CD4-positive, alpha-beta memory T cell (primary cell): ENCODE data around the gene RAB28. TPM values are rescaled to one million over a fixed set of nuclear protein-coding genes. Genes with fewer than 3 reads are reported as not detected.
A peak's percentile ranks its signal among the peaks of the same experiment; 100 is the strongest.

Experiments
- CTCF ChIA-PET: fragments of 350-600 bp; sonication (Branson Sonifier 250); formaldehyde crosslinking; loops from one replicate; lab custom pipeline; 2021; ENCODE audit warnings: inconsistent platforms; ENCODE audit not compliant: partially characterized antibody; lab: Charles Lee
- POLR2A ChIA-PET: fragments of 350-600 bp; sonication (Branson Sonifier 250); formaldehyde crosslinking; loops from one replicate; lab custom pipeline; 2021; ENCODE audit not compliant: partially characterized antibody; lab: Charles Lee
- DNase-seq, 5 donors: peaks; one replicate each; pipeline versions ENCODE4 v3.0.0 to v3.0.0-alpha.2; 2020 to 2022; ENCODE audit warnings: mixed read lengths in 1 of 5
- H3K27ac ChIP-seq: one replicate; pipeline ENCODE4 v1.7.0; 2013; ENCODE audit warnings: low read depth, low read length
- H3K27me3 ChIP-seq: 2 replicates; pipeline ENCODE4 v1.7.0; 2013; ENCODE audit warnings: mild to moderate bottlenecking, low read length, moderate library complexity; ENCODE audit not compliant: insufficient read depth
- H3K36me3 ChIP-seq: 2 replicates; pipeline ENCODE4 v1.7.0; 2013; ENCODE audit warnings: mild to moderate bottlenecking, low read length, moderate library complexity; ENCODE audit not compliant: insufficient read depth
- H3K4me1 ChIP-seq: 2 replicates; pipeline ENCODE4 v1.7.0; 2013; ENCODE audit warnings: mild to moderate bottlenecking, low read length, moderate library complexity; ENCODE audit not compliant: insufficient read depth
- H3K4me3 ChIP-seq, 2 donors: one replicate each; pipeline ENCODE4 v1.7.0; 2013; ENCODE audit warnings: low read length in 2 of 2, mild to moderate bottlenecking in 1 of 2
- H3K9me3 ChIP-seq, 2 donors: one replicate each; pipeline ENCODE4 v1.7.0; 2013; ENCODE audit warnings: low read length in 2 of 2, control low read depth in 1 of 2; ENCODE audit not compliant: control insufficient read depth in 1 of 2
- H3K27ac Mint-ChIP-seq, 7 donors: one replicate each; pipeline ENCODE4 v1.8.0; 2020 to 2021; ENCODE audit warnings: mixed read lengths in 7 of 7, mild to moderate bottlenecking in 6 of 7, inconsistent platforms in 3 of 7, moderate library complexity in 3 of 7
- H3K27me3 Mint-ChIP-seq, 2 donors: one replicate each; pipeline ENCODE4 v1.8.0; 2020 to 2021; ENCODE audit warnings: mixed read lengths in 2 of 2
- H3K36me3 Mint-ChIP-seq, 2 donors: one replicate each; pipeline ENCODE4 v1.8.0; 2020 to 2021; ENCODE audit warnings: mixed read lengths in 2 of 2, inconsistent platforms in 1 of 2, mild to moderate bottlenecking in 1 of 2
- H3K4me1 Mint-ChIP-seq, 4 donors: one replicate each; pipeline ENCODE4 v1.8.0; 2020 to 2021; ENCODE audit warnings: mixed read lengths in 4 of 4, mild to moderate bottlenecking in 1 of 4
- H3K4me3 Mint-ChIP-seq, 8 donors: one replicate each; pipeline ENCODE4 v1.8.0; 2020 to 2021; ENCODE audit warnings: mixed read lengths in 8 of 8, mild to moderate bottlenecking in 7 of 8, moderate library complexity in 6 of 8, inconsistent platforms in 3 of 8
- H3K9me3 Mint-ChIP-seq, 8 donors: one replicate each; pipeline ENCODE4 v1.8.0; 2020 to 2021; ENCODE audit warnings: mixed read lengths in 8 of 8, mild to moderate bottlenecking in 5 of 8, inconsistent platforms in 3 of 8, moderate library complexity in 1 of 8
- intact Hi-C: fragments of 100-400 bp; cut with micrococcal nuclease; formaldehyde crosslinking; loops from one replicate; pipeline ENCODE4 v1.15.1; 2023
- polyA plus RNA-seq, 2 donors: library from polyadenylated mRNA; unstranded; fragments of 300-500 nt; fragmentation: Illumina TruSeq; gene quantifications; one replicate each; pipeline ENCODE4 v1.2.3, GENCODE V29; 2021
- total RNA-seq, 2 experiments: library from RNA; stranded (reverse); gene quantifications; one replicate each; pipeline ENCODE4 v1.2.3, GENCODE V29; 2021

The RAB28 gene
- total and polyA plus RNA-seq, 4 experiments from 2014 or later: 13.3 to 20.6 (median 15.9) TPM

DNA sequence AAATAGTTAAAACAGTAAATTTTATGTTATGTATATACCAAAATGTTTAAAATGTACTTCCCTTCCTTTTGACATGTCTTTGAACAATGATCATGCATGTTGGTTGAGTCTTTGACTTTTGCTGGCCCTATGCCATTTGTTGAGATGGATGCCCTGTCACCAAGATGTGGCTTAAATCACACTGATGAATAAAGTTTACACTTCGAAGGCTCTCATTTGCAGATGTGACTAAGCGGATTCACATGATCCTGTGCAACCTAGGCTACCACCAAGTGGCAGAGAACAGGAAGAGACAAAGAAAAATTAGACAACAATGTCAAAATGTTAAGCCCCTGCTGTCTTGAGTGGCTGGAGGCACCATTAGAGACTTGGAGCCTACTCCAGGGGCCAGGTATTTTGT is 139.9 kb downstream of the RAB28 start:
- ChIA-PET POLR2A (no interaction called here), CTCF (no interaction called here)
- Mint-ChIP-seq H3K27me3 (no peaks in the 10 kb centered on the region), H3K36me3 (peaks cover 8 to 19% of the 10 kb centered on the region in 2 donors), H3K27ac (no peak overlapping the region), H3K4me3 (no peak overlapping the region), H3K9me3 (peaks cover 0 to 4% (median 2%) of the 10 kb centered on the region in 8 donors), H3K4me1 (no peaks in the 10 kb centered on the region)
- Histone ChIP-seq H3K4me1 (no peaks in the 10 kb centered on the region), H3K27me3 (no peaks in the 10 kb centered on the region), H3K4me3 (no peak overlapping the region), H3K36me3 (no peaks in the 10 kb centered on the region), H3K9me3 (no peaks in the 10 kb centered on the region), H3K27ac (no peak overlapping the region)
- no peak for DNase-seq
- intact Hi-C loops: no loop called here

DNA sequence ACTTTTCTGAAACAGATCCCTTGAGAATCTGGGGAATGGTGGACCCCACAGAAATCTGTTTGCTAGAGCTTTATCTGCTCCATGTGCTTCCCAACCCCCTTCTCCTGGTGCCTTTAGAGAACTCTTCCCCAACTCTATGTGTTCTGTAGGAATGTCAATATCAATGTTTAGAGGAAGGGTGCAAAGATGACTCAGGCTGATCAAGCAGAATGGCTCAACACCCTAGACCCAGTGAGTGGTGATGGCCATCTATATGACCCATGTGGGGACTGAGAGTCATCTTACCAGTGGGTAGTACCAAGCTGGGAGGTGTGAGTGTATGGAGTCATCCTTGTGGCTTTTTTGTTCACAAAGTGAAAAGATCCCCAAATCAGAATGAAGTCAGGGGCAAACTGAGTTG is 143.5 kb downstream of the RAB28 start:
- Mint-ChIP-seq H3K9me3 (peaks cover 0 to 6% (median 3%) of the 10 kb centered on the region in 8 donors), H3K4me3 (no peak overlapping the region), H3K27ac (no peak overlapping the region), H3K27me3 (no peaks in the 10 kb centered on the region), H3K36me3 (peaks cover 26 to 36% of the 10 kb centered on the region in 2 donors), H3K4me1 (peaks cover 0 to 3% (median 0%) of the 10 kb centered on the region in 4 donors)
- ChIA-PET POLR2A (no interaction called here), CTCF (no interaction called here)
- Histone ChIP-seq H3K27ac (no peak overlapping the region), H3K36me3 (no peaks in the 10 kb centered on the region), H3K27me3 (no peaks in the 10 kb centered on the region), H3K4me1 (no peaks in the 10 kb centered on the region), H3K4me3 (no peak overlapping the region), H3K9me3 (no peaks in the 10 kb centered on the region)
- intact Hi-C loops: no loop called here
- DNase-seq: no peak

DNA sequence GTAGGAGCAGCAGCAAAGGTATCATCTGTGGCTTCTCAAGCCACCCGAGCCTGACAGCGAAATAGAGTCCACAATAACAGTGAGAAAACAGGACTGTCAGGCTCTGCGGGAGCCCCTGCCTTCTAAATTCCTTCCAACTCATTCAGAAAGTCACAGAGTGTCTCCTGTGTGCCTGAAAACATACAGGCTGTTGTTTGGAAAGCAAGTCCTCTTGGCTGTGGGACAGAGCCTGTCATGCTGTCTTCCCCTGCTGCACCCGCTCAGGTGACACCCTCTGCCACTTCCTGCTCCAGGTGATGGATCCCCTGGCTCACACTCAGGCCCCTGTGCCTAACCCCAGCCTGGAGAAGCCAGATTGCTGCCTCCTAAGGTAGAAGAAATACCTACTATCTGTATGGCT is 152.3 kb downstream of the RAB28 start:
- POLR2A ChIA-PET: no interaction called here
- H3K36me3 Mint-ChIP-seq: peaks cover 18 to 27% of the 10 kb centered on the region in 2 donors
- no peaks in the 10 kb centered on the region for H3K27me3 Mint-ChIP-seq
- Histone ChIP-seq H3K36me3 (no peaks in the 10 kb centered on the region), H3K27me3 (no peaks in the 10 kb centered on the region), H3K4me3 (no peak overlapping the region), H3K9me3 (no peaks in the 10 kb centered on the region), H3K4me1 (no peaks in the 10 kb centered on the region), H3K27ac (no peak overlapping the region)
- H3K27ac Mint-ChIP-seq: no peak overlapping the region
- H3K4me3 Mint-ChIP-seq: peak overlapping the region in 1 of 8 donors; percentile 45
- CTCF ChIA-PET: no interaction called here
- DNase-seq: no peak
- intact Hi-C loops: no loop called here
- peaks cover 0 to 1% (median 1%) of the 10 kb centered on the region in 4 donors for H3K4me1 Mint-ChIP-seq
- peaks cover 0 to 7% (median 0%) of the 10 kb centered on the region in 8 donors for H3K9me3 Mint-ChIP-seq

DNA sequence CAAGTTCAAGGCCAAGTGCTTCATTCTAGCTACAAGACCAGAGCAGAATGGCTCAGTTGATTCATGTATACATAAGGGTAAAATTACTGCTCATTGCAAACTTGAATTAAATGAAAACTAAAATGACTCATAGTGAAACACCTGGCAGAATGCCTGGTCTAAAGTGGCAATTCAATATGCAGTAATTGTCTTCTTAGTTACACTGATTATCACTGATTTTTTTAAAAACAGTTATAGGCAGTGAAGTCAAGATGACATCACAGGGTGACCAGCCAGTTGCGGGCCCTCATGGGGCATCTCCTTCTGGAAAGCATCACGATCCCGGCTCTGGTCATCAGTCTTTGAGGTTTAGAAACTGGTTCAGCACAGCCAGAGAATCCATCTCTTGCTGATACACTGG is 154.2 kb downstream of the RAB28 start:
- Mint-ChIP-seq H3K9me3 (peaks cover 0 to 6% (median 1%) of the 10 kb centered on the region in 8 donors), H3K36me3 (peaks cover 20 to 33% of the 10 kb centered on the region in 2 donors), H3K27me3 (no peaks in the 10 kb centered on the region), H3K27ac (no peak overlapping the region), H3K4me1 (peaks cover 0 to 1% (median under 1%) of the 10 kb centered on the region in 4 donors), H3K4me3 (no peak overlapping the region)
- intact Hi-C loops: no loop called here
- Histone ChIP-seq H3K9me3 (no peaks in the 10 kb centered on the region), H3K27ac (no peak overlapping the region), H3K27me3 (no peaks in the 10 kb centered on the region), H3K36me3 (no peaks in the 10 kb centered on the region), H3K4me3 (no peak overlapping the region), H3K4me1 (no peaks in the 10 kb centered on the region)
- CTCF ChIA-PET: no interaction called here
- DNase-seq: no peak
- POLR2A ChIA-PET: no interaction called here

DNA sequence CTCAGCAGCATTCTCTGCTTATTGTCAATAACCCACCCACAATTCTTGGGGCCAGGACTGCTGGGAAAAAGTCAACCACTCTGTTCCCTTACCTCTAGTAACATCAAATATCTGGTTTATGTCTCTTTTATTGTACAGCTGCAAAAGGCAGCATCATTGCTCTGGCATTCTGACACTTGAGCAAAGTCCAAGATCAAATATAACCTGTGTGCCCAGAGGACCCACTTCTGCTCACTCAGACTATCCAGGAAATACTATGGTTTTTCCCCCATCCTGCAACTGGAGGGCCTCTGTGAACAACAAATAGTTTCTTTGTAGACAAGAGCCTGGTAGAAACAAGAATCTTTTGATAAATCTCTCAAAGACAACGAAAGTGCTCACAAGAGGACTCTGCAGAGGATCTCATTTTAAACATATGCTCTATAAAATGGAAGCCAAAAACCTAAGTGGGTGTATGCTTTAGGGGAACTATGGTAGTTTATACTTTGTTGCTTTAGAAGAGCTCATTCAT is 154.7 kb downstream of the RAB28 start:
- ChIA-PET CTCF (no interaction called here), POLR2A (no interaction called here)
- Histone ChIP-seq H3K36me3 (no peaks in the 10 kb centered on the region), H3K27ac (no peak overlapping the region), H3K9me3 (no peaks in the 10 kb centered on the region), H3K27me3 (no peaks in the 10 kb centered on the region), H3K4me3 (no peak overlapping the region), H3K4me1 (no peaks in the 10 kb centered on the region)
- intact Hi-C loops: no loop called here
- Mint-ChIP-seq H3K36me3 (peaks cover 23 to 39% of the 10 kb centered on the region in 2 donors), H3K9me3 (peaks cover 0 to 6% (median 2%) of the 10 kb centered on the region in 8 donors), H3K4me3 (no peak overlapping the region), H3K27ac (no peak overlapping the region), H3K4me1 (peaks cover 0 to 1% (median under 1%) of the 10 kb centered on the region in 4 donors), H3K27me3 (no peaks in the 10 kb centered on the region)
- no peak for DNase-seq

DNA sequence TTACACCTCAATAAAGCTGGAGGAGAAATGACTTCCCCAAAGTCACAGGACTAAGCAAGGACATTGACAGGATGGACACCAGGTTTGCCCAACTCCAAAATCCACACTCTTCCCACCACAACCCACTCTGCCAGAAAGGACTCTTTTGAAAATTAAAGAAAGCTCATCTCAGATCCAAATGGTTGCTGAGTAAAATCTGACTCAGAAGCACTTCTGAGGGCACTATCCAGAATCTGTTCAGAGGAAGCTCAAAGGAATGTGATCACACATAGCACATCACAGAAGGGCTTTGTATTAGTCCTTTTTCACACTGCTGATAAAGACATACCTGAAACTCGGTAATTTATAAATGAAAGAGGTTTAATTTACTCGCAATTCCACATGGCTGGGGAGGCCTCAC is 155.5 kb downstream of the RAB28 start:
- ChIA-PET POLR2A (no interaction called here), CTCF (interaction anchor here (0.5 kb wide), 1 partner anchor 1321 kb away, joined by 3 read pairs; no protein-coding TSS in a partner anchor)
- H3K36me3 Mint-ChIP-seq: peaks cover 23 to 35% of the 10 kb centered on the region in 2 donors
- no peak for DNase-seq
- H3K9me3 Mint-ChIP-seq: peaks cover 0 to 10% (median 2%) of the 10 kb centered on the region in 8 donors
- Histone ChIP-seq H3K4me1 (no peaks in the 10 kb centered on the region), H3K27ac (no peak overlapping the region), H3K9me3 (no peaks in the 10 kb centered on the region), H3K4me3 (no peak overlapping the region), H3K36me3 (no peaks in the 10 kb centered on the region), H3K27me3 (no peaks in the 10 kb centered on the region)
- no peaks in the 10 kb centered on the region for H3K27me3 Mint-ChIP-seq
- no peak overlapping the region for H3K4me3 Mint-ChIP-seq
- H3K4me1 Mint-ChIP-seq: peaks cover 0 to 1% (median under 1%) of the 10 kb centered on the region in 4 donors
- intact Hi-C loops: no loop called here
- H3K27ac Mint-ChIP-seq: no peak overlapping the region

DNA sequence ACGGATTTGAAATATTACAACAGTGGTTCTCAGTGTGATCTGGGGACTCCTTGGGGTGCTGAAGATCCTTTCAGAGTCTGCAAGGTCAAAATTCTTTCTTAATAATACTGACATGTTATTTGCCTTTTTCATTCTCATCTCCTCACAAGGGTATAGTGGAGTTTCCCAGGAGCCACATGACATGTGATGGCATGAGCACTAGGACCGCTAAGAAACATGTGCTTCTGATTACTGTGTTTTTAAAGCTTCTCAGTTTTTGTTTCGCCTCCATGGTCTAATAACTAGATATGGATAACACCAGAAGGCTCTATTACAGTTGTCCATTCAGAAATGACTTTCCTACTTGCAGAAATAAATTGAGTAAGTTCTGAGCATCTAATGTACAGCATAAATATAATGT is 156.1 kb downstream of the RAB28 start:
- Mint-ChIP-seq H3K36me3 (peaks cover 20 to 31% of the 10 kb centered on the region in 2 donors), H3K27ac (no peak overlapping the region), H3K4me1 (no peaks in the 10 kb centered on the region), H3K9me3 (peaks cover 0 to 10% (median 2%) of the 10 kb centered on the region in 8 donors), H3K27me3 (no peaks in the 10 kb centered on the region), H3K4me3 (no peak overlapping the region)
- Histone ChIP-seq H3K9me3 (no peaks in the 10 kb centered on the region), H3K4me1 (no peaks in the 10 kb centered on the region), H3K27me3 (no peaks in the 10 kb centered on the region), H3K27ac (no peak overlapping the region), H3K4me3 (no peak overlapping the region), H3K36me3 (no peaks in the 10 kb centered on the region)
- no peak for DNase-seq
- intact Hi-C loops: no loop called here
- ChIA-PET POLR2A (no interaction called here), CTCF (interaction anchor here (0.5 kb wide), 1 partner anchor 1322 kb away, joined by 3 read pairs; no protein-coding TSS in a partner anchor)
